ENCODE measurements around the gene GPR17.

GPR17 gene

DNA sequence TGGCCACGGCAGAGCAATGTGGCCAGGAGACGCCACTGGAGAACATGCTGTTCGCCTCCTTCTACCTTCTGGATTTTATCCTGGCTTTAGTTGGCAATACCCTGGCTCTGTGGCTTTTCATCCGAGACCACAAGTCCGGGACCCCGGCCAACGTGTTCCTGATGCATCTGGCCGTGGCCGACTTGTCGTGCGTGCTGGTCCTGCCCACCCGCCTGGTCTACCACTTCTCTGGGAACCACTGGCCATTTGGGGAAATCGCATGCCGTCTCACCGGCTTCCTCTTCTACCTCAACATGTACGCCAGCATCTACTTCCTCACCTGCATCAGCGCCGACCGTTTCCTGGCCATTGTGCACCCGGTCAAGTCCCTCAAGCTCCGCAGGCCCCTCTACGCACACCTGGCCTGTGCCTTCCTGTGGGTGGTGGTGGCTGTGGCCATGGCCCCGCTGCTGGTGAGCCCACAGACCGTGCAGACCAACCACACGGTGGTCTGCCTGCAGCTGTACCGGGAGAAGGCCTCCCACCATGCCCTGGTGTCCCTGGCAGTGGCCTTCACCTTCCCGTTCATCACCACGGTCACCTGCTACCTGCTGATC lies 4.9 kb downstream of the GPR17 start:
- no peak overlapping the region for H3K4me2 ChIP-seq (ENCODE audit: low read depth, low read length, poor library complexity, severe bottlenecking)
- no peaks in the 10 kb centered on the region for H3K27me3 ChIP-seq (ENCODE audit: low read length)
- no peaks in the 10 kb centered on the region for H3K9me2 ChIP-seq (replicated peaks; ENCODE audit: insufficient read depth, low read length)
- no peaks in the 10 kb centered on the region for H4K20me1 ChIP-seq (ENCODE audit: low read depth, low read length)
- TF ChIP-seq EZH2phosphoT487 (conservative IDR thresholded peaks at IDR 0.05; ENCODE audit: low read length): no peak
- TF ChIP-seq, protein P1, sequence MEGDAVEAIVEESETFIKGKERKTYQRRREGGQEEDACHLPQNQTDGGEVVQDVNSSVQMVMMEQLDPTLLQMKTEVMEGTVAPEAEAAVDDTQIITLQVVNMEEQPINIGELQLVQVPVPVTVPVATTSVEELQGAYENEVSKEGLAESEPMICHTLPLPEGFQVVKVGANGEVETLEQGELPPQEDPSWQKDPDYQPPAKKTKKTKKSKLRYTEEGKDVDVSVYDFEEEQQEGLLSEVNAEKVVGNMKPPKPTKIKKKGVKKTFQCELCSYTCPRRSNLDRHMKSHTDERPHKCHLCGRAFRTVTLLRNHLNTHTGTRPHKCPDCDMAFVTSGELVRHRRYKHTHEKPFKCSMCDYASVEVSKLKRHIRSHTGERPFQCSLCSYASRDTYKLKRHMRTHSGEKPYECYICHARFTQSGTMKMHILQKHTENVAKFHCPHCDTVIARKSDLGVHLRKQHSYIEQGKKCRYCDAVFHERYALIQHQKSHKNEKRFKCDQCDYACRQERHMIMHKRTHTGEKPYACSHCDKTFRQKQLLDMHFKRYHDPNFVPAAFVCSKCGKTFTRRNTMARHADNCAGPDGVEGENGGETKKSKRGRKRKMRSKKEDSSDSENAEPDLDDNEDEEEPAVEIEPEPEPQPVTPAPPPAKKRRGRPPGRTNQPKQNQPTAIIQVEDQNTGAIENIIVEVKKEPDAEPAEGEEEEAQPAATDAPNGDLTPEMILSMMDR (IDR thresholded peaks at IDR 0.05; ENCODE audit: insufficient read depth, low read length, poor library complexity, severe bottlenecking): no peak
- H3K9ac ChIP-seq (ENCODE audit: low read length): no peak overlapping the region
- no peak overlapping the region for H3K4me3 ChIP-seq (ENCODE audit: insufficient read depth, low read length, poor library complexity, severe bottlenecking)
- no peaks in the 10 kb centered on the region for H3K79me2 ChIP-seq (ENCODE audit: insufficient read depth, low read length)
- H3K36me3 ChIP-seq (ENCODE audit: low read length): no peaks in the 10 kb centered on the region
- no peaks in the 10 kb centered on the region for H3K9me3 ChIP-seq (ENCODE audit: insufficient read depth, low read length)
- no peaks in the 10 kb centered on the region for H3F3A ChIP-seq (ENCODE audit: insufficient read depth)
- no peak overlapping the region for H2AFZ ChIP-seq (ENCODE audit: low read depth, low read length, severe bottlenecking)
- H3K27ac ChIP-seq (ENCODE audit: low read depth, low read length): no peak overlapping the region

DNA sequence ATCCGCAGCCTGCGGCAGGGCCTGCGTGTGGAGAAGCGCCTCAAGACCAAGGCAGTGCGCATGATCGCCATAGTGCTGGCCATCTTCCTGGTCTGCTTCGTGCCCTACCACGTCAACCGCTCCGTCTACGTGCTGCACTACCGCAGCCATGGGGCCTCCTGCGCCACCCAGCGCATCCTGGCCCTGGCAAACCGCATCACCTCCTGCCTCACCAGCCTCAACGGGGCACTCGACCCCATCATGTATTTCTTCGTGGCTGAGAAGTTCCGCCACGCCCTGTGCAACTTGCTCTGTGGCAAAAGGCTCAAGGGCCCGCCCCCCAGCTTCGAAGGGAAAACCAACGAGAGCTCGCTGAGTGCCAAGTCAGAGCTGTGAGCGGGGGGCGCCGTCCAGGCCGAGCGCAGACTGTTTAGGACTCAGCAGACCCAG lies 5.4 kb downstream of the GPR17 start:
- H3K4me2 ChIP-seq (ENCODE audit: low read depth, low read length, poor library complexity, severe bottlenecking): no peak overlapping the region

DNA sequence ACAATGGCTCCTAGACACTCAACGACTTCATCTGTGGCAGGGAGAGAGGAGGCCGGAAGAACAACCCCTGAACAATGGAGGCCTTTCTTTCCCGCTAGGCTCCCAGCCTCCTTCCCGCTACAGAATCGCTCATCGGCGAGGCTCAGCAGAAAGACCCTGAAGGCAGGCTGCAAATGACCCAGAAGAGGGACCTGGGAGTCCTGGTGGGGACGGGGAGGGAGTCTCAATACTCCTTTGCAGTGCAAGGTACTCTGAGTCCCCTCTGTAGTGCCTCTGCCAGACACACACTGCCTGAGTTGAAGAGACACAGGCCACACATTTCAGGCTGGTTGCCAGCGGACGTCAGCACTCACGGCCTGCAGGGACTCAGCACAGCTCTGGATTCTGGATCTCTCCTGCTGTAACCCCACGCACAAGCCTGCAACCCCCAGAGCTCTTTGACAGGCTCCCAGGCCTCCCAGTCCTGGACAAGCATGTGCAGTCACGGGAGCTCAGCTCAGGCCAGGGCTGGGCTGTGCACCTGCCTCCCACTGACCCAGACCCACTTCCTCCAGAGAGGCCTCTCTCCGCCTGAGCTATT lies 6.1 kb downstream of the GPR17 start:
- no peaks in the 10 kb centered on the region for H3F3A ChIP-seq (ENCODE audit: insufficient read depth)
- H3K36me3 ChIP-seq (ENCODE audit: low read length): no peaks in the 10 kb centered on the region
- H2AFZ ChIP-seq (ENCODE audit: low read depth, low read length, severe bottlenecking): no peak overlapping the region
- no peaks in the 10 kb centered on the region for H3K79me2 ChIP-seq (ENCODE audit: insufficient read depth, low read length)
- no peak overlapping the region for H3K4me2 ChIP-seq (ENCODE audit: low read depth, low read length, poor library complexity, severe bottlenecking)
- no peak overlapping the region for H3K27ac ChIP-seq (ENCODE audit: low read depth, low read length)
- no peak overlapping the region for H3K4me3 ChIP-seq (ENCODE audit: insufficient read depth, low read length, poor library complexity, severe bottlenecking)
- H3K9me2 ChIP-seq (replicated peaks; ENCODE audit: insufficient read depth, low read length): no peaks in the 10 kb centered on the region
- no peaks in the 10 kb centered on the region for H3K9me3 ChIP-seq (ENCODE audit: insufficient read depth, low read length)
- no peaks in the 10 kb centered on the region for H3K27me3 ChIP-seq (ENCODE audit: low read length)
- H4K20me1 ChIP-seq (ENCODE audit: low read depth, low read length): no peaks in the 10 kb centered on the region
- TF ChIP-seq, protein P1 (IDR thresholded peaks at IDR 0.05; ENCODE audit: insufficient read depth, low read length, poor library complexity, severe bottlenecking): no peak
- no peak for TF ChIP-seq EZH2phosphoT487 (conservative IDR thresholded peaks at IDR 0.05; ENCODE audit: low read length)
- H3K9ac ChIP-seq (ENCODE audit: low read length): no peak overlapping the region

More for the DNA sequence above, 5.4 kb downstream of the GPR17 start:
- Histone ChIP-seq H3K9ac (ENCODE audit: low read length) (no peak overlapping the region), H3K4me3 (ENCODE audit: insufficient read depth, low read length, poor library complexity, severe bottlenecking) (no peak overlapping the region), H3K36me3 (ENCODE audit: low read length) (no peaks in the 10 kb centered on the region), H3K27me3 (ENCODE audit: low read length) (no peaks in the 10 kb centered on the region), H3K79me2 (ENCODE audit: insufficient read depth, low read length) (no peaks in the 10 kb centered on the region), H2AFZ (ENCODE audit: low read depth, low read length, severe bottlenecking) (no peak overlapping the region), H3K9me3 (ENCODE audit: insufficient read depth, low read length) (no peaks in the 10 kb centered on the region), H4K20me1 (ENCODE audit: low read depth, low read length) (no peaks in the 10 kb centered on the region), H3K27ac (ENCODE audit: low read depth, low read length) (no peak overlapping the region), H3F3A (ENCODE audit: insufficient read depth) (no peaks in the 10 kb centered on the region), H3K9me2 (replicated peaks; ENCODE audit: insufficient read depth, low read length) (no peaks in the 10 kb centered on the region)
- TF ChIP-seq EZH2phosphoT487 (conservative IDR thresholded peaks at IDR 0.05; ENCODE audit: low read length): no peak
- TF ChIP-seq, protein P1 (IDR thresholded peaks at IDR 0.05; ENCODE audit: insufficient read depth, low read length, poor library complexity, severe bottlenecking): no peak

Data from SU-DHL-6 (cell line).